NB4 (cell line): ENCODE data around the gene ACBD6.

Source experiments
- POLR2A ChIP-seq: IDR thresholded peaks from 2 replicates; pipeline ENCODE4 v1.6.1; 2011; ENCODE audit warnings: mild to moderate bottlenecking; ENCODE audit not compliant: insufficient read length; ENCODE audit errors: extremely low read depth
- TF ChIP-seq, protein P1 (sequence below): IDR thresholded peaks from one replicate; pipeline ENCODE4 v1.5.1; 2012; ENCODE audit warnings: low read depth, low read length
- TF ChIP-seq, protein P2 (sequence below): IDR thresholded peaks from 2 replicates; pipeline ENCODE4 v1.6.1; 2011; ENCODE audit warnings: low read depth, low read length

DNA sequence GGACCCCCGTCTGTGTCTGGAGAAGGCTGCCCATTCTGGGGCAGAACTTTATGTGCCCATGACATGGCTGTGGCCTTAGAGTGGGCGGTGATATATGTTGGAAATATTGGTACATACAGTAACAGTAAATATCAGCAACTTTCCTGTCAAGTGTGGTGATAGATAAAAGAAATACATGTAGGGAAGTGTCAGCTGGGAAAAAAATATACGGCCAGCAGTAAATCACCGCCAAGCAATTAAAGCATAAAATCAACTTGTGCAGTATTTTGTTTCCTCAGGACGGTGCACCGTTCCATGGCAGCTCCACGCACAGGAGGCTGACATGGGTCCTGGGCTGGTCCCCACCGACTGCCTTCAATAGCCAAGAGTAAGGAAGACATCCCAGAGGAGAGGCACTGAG, 244.9 kb downstream of the ACBD6 start:
- TF ChIP-seq, protein P1, sequence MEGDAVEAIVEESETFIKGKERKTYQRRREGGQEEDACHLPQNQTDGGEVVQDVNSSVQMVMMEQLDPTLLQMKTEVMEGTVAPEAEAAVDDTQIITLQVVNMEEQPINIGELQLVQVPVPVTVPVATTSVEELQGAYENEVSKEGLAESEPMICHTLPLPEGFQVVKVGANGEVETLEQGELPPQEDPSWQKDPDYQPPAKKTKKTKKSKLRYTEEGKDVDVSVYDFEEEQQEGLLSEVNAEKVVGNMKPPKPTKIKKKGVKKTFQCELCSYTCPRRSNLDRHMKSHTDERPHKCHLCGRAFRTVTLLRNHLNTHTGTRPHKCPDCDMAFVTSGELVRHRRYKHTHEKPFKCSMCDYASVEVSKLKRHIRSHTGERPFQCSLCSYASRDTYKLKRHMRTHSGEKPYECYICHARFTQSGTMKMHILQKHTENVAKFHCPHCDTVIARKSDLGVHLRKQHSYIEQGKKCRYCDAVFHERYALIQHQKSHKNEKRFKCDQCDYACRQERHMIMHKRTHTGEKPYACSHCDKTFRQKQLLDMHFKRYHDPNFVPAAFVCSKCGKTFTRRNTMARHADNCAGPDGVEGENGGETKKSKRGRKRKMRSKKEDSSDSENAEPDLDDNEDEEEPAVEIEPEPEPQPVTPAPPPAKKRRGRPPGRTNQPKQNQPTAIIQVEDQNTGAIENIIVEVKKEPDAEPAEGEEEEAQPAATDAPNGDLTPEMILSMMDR = no peak
- TF ChIP-seq POLR2A = no peak
- TF ChIP-seq, protein P2, sequence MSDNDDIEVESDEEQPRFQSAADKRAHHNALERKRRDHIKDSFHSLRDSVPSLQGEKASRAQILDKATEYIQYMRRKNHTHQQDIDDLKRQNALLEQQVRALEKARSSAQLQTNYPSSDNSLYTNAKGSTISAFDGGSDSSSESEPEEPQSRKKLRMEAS = no peak
